ENCODE data around the gene EPAS1.
A peak's percentile ranks its signal among the peaks of the same experiment; 100 is the strongest.
"Not testable (repeated sequence)": the region's sequence is repeated elsewhere in the genome, so short reads cannot be mapped to it uniquely, and the experiment has no call there.

The EPAS1 gene

DNA sequence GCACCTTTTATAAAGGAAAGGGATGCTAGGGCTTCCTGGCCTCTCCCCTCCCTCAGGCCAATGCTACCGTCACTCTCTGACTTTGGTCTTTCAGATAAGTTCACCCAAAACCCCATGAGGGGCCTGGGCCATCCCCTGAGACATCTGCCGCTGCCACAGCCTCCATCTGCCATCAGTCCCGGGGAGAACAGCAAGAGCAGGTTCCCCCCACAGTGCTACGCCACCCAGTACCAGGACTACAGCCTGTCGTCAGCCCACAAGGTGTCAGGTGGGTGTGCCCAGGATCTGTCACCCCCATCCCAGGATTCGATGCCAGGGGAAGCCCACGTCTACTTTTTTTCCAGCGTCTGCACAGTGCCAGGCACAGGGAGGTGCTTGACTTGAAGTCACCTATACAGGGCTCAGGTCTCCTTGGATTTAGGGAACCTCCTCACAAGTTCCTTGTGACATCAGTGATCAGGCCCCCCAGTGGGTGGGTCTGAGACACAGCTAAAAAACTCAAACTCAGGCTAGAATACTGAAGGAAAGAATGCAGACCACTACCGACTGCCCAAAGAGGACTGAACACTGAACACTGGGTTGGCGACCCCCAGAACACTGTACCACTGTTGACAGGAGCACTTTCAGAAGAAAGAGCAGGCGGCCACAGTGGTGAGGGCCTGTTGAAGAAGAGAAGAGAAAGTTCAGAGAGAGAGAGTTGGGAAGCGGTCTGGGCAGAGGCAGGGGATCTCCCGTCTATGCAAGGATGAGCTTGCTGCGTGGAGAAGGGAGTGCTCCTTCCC is 85.3 kb downstream of the EPAS1 start:
- no peak for DNase-seq (ENCODE audit: low read depth, low spot score)

DNA sequence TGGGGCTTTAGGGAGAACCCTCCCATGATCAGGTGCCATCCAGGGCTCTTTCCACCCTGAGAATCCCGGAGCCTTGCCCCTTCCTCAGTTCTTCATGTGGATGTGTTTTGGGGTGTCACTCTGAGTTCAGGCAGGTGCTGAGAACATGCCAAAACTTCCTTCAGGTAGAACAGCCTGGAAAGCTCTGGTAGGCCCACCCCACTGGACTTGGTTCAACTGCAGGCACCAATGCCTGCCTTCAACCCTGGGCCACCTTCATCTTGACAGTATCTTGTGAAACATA is 85.8 kb downstream of the EPAS1 start:
- no peak for DNase-seq (ENCODE audit: low read depth, low spot score)

DNA sequence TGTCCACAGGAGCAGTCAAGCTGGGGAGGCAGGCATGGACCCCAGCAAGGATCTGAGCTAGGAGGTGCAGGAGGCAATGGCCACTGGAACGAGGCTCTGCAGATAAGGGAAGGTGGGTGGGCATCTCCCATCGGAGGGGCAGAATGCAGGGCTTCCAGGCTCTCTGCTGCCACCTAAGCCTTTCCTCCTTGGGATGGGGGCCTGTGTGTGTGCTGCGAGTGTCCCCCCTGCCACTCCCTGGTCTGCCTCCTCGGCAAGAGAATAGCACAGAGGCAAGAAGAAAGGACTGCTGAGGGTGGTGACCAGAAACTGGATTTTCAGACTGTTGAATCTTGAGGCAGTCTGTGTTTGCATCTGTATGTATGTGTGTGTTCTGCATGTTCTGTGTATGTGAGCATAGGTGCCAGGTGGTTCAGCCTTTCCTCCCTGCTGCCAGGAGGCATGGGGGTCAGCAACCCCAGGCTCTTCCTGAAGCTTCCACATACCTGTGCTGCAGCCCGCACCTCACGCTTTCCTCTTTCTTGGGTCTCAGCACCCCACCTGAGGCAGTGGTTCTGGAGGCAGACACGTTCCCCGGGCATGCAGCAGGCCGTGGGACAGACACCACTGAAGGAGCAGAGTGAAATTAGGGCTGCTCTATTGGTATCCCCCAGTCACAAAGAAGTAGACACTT is 86.7 kb downstream of the EPAS1 start:
- DNase-seq (ENCODE audit: low read depth, low spot score), result no peak

DNA sequence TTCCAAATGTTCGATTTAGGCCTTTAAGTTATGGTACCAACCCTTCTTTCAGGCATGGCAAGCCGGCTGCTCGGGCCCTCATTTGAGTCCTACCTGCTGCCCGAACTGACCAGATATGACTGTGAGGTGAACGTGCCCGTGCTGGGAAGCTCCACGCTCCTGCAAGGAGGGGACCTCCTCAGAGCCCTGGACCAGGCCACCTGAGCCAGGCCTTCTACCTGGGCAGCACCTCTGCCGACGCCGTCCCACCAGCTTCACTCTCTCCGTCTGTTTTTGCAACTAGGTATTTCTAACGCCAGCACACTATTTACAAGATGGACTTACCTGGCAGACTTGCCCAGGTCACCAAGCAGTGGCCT is 87.2 kb downstream of the EPAS1 start:
- DNase-seq (ENCODE audit: low read depth, low spot score), result no peak

DNA sequence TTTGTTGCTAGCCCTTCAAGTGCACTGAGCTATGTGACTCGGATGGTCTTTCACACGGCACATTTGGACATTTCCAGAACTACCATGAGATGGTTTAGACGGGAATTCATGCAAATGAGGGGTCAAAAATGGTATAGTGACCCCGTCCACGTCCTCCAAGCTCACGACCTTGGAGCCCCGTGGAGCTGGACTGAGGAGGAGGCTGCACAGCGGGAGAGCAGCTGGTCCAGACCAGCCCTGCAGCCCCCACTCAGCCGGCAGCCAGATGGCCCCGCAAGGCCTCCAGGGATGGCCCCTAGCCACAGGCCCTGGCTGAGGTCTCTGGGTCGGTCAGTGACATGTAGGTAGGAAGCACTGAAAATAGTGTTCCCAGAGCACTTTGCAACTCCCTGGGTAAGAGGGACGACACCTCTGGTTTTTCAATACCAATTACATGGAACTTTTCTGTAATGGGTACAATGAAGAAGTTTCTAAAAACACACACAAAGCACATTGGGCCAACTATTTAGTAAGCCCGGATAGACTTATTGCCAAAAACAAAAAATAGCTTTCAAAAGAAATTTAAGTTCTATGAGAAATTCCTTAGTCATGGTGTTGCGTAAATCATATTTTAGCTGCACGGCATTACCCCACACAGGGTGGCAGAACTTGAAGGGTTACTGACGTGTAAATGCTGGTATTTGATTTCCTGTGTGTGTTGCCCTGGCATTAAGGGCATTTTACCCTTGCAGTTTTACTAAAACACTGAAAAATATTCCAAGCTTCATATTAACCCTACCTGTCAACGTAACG is 88.8 kb downstream of the EPAS1 start:
- DNase-seq (ENCODE audit: low read depth, low spot score), result no peak

DNA sequence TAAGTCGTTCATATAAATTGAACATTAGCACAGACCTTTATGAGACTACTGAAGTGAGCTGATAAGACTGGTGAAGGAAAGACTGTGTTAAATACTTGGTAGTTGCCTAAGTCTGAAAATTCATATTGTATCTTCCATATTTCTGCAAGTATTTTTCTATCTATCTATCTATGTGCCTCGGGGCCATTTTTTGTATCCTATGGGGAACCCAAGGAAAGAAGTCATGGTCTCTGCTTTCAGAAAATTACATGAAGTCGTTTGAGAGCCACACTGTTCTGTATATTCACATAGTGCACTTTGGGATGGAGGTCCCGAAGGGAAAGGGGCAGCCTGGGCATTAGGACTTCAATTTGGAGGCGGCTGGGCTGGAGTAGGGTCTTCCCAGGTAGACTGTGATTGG is 89.6 kb downstream of the EPAS1 start:
- no peak for DNase-seq (ENCODE audit: low read depth, low spot score)

DNA sequence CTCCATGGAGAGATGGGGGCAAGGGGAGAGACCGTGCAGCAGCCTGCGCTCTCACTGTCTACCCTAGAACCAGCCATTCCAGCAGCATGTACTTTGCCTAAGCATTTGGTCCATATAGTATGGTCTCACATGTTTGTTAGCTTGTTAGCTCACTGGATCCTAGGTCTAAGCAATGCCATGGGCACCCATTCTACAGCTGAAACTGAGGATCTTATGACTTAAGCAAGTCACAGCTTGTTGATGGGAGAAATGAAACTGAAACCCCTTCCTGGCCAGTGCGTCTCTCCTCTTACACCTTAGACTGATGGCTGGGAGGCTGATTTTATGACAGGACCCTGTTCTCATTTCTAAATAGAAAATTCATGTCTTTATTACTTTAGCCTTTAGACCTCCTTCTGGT is 90.1 kb downstream of the EPAS1 start:
- DNase-seq (ENCODE audit: low read depth, low spot score), result no peak

DNA sequence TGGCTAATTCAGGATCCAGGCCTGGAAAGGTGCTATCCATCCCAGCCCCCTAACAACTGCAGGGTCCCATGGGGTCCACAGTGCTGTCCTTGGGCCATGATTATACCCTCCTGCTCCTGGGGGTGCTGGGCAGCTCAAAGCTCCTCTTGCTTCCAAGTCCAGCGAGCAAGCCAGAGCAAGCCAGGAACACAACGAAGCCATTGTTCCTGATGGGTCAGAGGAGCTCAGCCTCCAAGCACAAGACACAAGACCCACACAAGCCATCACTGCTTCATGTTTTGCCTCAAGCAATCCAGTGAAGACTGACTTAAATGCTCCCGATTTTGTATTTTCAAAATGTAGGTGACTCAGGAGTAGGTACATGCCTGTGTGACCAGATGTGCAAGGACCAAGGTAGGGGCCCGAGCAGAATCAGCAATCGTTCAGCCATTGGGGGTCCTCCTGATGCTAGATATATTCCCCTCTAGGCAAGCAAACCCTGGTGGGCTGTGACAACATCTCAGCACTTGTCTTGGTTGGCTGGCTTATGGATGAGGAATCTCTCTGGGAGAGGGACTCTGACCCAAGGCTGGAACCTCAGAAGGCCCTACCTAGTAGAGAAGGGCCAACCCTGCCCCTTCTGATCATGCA is 90.8 kb downstream of the EPAS1 start:
- no peak for DNase-seq (ENCODE audit: low read depth, low spot score)

DNA sequence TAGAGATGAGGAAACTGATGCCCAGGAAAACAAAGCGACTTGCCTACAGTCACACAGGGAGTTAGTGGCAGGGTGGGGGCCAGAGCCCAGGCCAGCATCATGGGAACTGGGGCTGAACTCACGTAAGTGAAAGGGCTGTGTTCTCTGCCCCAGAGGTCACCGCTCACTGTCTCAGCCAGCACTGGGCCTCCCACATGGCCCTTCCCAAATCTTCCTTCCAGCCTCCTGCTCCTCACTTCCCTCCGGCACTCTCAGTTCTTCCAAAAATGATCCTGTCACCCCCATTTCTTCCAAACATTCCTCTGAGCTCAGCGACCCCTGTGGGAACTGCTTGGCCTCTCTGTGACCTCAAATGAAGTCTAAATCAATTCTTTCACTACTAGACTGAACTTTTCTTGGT is 91.7 kb downstream of the EPAS1 start:
- DNase-seq (ENCODE audit: low read depth, low spot score), result no peak

DNA sequence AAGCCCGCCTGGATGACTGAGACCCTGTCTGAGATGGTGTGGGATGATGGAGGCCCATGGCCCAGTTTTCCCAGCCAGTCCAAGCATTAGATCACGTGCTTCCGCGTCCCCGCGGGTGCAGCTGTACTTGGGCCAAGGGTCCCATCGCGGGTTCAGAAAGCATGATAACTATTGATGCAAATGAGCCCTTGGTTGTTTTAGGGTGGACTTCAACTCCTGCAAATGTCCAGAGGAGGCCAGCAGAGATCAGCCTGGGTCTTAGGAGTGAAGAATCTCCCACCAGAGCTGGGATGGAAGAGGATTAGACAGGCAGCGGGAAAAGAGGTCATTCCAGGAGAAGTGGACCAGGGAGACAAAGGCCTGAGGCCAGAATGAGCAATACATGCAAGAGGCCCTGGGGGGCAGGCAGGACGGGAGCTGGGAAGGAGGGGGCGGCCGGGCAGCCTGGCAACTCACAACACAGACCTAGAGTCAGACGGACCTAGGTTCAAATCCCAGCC is 92.3 kb downstream of the EPAS1 start:
- DNase-seq (ENCODE audit: low read depth, low spot score), result peak; percentile 12

DNA sequence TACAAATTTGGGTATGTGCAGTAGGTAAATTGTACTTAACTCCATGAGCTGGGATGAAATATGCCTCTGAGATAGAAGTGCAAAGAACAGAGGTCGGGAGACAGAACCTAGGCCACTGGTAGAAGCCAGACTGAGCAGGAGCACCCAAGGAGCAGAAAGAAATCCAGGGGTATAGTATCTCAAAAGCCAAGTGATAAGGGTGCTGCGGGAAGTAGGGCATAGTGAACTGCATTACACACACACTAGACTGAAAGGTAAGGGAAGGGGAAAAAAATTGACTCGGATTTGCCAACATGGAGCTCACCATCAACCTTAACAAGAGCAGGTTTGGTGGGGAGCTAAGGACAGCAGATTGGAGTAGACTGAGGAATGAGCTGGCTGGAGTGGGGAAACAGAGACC is 92.8 kb downstream of the EPAS1 start:
- DNase-seq (ENCODE audit: low read depth, low spot score), result no peak

DNA sequence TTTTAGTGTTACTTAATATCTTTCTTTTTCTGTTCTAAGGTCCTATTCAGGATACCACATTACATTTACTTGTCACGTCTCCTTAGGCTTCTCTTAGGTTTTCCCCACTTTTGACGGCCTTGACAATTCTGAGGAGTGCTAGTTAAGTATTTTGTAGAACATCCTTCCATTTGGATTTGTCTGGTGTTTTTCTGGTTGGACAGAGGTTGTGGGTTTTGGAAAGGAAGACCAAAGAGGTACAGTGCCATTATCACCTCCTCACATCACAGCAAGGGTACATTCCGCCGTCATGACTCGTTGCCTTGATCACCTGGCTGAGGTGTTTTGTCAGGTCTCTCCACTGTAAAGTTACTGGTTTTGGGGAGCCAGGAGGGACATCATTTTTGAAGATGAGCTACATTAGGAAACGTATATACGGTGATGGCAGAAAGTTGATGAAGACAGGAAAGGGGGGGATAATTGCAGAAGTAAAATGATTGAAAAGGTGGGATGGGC is 93.7 kb downstream of the EPAS1 start:
- DNase-seq (ENCODE audit: low read depth, low spot score), result no peak

DNA sequence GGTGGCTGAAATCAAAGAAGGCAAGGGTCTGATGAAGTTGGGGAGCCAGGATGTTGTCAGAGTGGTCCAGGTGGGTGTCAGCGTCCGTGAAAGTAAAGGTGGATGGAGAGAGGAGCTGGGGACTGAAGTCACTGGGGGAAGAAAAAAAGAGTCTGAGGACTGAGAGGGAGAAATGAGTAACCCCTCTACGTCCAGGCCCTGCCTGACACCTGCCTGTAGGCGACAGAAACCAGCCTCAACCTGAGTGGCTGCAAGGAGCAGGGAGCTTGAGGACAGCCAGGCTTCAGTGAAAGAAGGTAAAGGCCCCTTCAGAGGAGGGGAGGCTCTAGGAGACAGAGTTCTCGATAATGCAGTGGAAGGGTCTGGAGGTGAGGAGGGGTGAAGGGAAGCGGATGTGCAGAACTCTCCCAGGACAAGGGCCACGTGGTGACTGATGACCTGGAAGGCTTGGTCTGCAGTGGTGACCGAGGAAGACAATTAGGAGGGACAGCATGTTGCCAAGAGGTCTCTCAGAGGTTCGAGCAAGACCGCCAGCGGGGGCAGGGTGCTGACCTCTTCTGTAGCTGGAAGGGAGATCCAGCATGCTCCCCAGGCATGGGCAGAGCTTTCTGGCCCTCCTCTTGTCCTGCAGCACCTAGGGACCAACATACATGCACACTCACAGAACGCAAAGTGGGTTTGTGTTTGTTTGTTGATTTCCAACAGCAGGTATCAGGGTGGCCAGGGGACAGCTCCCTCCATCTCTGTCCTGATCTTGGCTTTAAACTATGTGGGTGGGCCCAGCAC is 95.5 kb downstream of the EPAS1 start:
- DNase-seq (ENCODE audit: low read depth, low spot score), result no peak

DNA sequence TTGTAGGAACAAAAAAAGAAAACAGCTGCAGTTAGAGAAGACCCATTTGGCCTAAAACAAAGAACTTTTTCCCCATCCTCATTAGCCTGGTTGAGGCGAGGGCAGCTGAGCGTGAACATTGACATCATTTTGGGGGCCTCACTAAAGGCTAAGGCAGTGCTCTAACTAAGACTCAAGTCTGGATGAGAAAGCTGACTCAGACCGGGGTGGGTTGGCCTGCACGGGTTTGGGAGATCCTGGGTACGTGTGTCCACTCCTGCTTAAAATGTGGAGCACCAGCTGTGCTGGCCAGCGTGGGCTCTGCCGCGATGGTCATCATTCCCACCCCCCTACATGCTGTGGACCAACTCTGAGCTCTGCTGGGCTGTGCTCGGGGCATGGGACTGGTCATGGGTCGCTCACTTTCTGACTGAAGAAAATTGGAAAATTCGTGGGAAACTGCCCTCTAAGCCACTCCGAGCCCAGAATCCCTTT is 96.2 kb downstream of the EPAS1 start:
- DNase-seq (ENCODE audit: low read depth, low spot score), result no peak

DNA sequence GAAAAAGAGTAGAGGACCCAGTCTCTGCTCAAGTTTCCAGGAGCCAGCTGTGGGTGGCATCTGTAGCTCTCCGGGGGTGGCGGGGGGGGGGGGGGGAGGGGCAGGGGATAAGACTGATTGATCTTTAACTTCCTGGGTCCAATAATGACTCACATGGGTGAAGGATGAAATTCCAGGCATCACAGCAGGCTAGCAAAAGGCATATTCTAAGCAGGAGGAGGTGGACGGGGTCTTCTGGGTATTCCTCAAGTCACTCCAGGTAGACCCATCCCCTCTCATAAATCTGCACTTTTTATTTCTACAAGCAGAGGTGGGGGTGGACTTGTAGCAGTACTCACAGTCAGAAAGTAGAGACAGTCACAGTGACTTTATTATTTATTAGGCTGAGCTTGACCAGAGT is 96.7 kb downstream of the EPAS1 start:
- no peak for DNase-seq (ENCODE audit: low read depth, low spot score)

DNA sequence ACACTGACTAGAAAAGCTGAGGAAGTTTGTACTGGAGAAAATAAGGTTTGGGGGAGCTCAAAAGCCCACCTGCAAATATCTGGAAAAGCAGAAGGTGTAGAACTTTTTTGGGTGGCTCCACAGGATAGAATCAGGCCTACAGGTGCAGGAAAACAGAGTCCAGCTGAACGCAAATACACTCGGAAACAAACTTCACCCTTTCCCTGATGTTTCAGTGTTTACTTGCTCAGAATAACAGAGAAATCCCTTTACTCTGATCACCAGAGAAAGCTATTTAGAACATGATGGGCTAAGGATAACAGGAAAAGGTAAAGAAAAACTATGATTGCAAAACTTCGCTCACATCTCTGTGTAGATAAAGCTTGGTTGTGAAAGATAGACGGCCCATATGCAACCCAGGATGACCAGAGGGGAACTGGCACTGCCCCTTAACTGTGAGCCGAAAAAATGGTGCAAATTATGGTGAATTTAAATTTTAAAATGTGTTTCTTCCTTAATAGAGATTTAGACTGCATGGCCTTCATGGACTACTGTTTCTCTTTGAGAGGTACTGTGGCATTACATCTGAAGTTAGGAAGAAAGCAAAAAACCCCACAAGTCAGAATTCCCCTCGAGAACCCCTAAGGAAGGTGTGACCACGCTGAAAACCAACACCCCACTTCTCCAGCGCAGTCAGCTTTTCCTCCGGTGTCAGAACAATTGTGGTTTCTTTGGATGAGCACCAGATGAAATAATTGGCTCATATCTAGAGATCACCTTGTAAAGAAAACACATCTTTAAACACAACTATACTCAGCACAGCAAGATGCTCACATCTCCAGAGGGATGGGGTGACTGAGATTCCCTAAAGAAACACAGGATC is 97.7 kb downstream of the EPAS1 start:
- DNase-seq (ENCODE audit: low read depth, low spot score), result no peak

DNA sequence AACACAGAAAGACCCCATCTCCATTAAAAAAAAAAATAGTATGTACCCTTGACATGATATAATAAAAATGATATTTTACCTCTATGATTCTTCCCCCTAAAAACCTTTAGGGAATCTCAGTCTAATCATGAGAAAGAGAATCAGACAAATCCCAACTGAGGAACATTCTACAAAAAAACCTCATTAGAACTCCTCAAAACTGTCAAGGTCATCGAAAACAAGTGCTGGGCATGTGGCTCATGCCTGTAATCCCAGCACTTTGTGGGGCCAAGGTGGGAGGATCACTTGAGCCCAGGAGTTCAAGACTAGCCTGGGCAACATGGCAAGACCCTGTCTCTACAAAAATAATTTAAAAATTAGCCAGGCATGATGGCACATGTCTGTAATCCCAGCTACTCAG is 98.5 kb downstream of the EPAS1 start:
- not testable (repeated sequence) for DNase-seq (ENCODE audit: low read depth, low spot score)

DNA sequence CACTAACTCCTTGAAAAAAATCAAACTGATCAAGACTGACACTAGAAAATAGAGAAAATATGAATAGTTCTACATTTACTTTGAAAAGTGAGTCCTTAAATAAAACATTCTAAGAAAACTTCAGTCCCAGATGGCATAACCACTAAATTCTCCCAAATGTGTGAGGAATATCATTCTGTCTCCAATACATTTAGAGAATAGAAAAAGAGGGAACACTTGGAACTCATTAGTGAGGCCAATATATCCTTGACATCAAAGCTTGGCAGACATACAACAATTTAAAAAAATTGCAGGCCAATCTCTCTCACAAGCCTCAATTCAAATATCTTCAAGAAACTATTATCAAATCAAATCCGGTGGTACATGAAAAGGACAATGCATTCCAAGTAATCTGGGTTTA is 102.8 kb downstream of the EPAS1 start:
- DNase-seq (ENCODE audit: low read depth, low spot score), result no peak

DNA sequence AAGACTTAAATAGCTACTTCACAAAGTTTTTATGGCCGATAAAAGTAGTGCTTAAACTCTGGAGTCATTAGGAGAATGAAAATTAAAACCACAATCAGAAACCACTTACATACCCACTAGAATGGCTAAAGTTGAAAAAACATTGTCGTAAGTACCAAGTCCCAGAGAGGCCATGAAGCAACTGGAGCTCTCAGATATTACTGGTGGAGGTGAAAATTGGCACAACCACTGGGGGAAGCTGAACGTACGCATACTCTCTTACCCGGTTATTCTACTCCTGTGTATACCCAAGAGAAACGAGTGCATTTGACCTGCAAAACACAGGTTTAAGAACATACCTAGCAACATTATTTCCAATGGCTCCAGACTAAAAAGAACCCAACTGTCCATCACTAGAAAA is 105.7 kb downstream of the EPAS1 start:
- DNase-seq (ENCODE audit: low read depth, low spot score), result no peak

DNA sequence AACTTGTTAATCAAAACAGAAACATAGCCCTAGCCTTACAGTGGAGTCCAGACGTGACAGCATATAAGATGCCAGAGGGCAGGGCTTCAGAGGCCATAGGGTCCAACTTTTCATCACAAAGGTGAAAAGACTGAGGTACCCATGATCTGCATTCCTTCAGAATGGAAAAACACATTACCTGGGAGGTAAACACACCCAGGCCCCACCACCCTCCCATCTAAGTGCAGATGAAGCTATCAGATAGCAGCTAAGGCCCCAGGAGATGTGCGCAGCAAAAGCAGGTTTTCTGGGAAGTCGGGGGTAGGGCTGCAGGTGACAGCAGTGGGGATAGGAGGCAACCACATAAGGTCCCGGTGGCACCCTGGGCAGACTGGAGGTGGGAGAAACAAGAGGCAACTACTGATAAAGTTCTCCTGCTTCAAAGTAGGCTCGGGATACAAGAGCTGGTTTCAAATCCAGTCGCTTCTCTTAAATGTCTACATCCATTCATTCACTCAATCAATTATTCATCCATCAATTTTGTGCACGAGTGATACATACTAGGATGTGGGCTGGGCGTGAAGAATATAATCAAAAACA is 107.1 kb downstream of the EPAS1 start:
- DNase-seq (ENCODE audit: low read depth, low spot score), result peak; percentile 37
